Measurements from ENCODE around the gene KPNA2. TPM values are rescaled to one million over a fixed set of nuclear protein-coding genes. Genes with fewer than 3 reads are reported as not detected.
"Not testable (repeated sequence)": the region's sequence is repeated elsewhere in the genome, so short reads cannot be mapped to it uniquely, and the experiment has no call there.

The KPNA2 gene
- total RNA-seq, 1 donor from 2014 or later = 104 TPM

- TF ChIP-seq CTCF (IDR thresholded peaks at IDR 0.05; ENCODE audit: unreplicated experiment) = no peak
- H3K27ac Mint-ChIP-seq (ENCODE audit: unreplicated experiment) = no peak overlapping the region
- peaks cover 19% of the 10 kb centered on the region for H3K36me3 Mint-ChIP-seq (ENCODE audit: low read depth, unreplicated experiment)
- H3K27me3 Mint-ChIP-seq (ENCODE audit: unreplicated experiment) = peaks cover 2% of the 10 kb centered on the region
- no peak for DNase-seq (ENCODE audit: low spot score)
- peaks cover 8% of the 10 kb centered on the region for H3K4me1 Mint-ChIP-seq (ENCODE audit: unreplicated experiment)
- no peaks in the 10 kb centered on the region for H3K9me3 Mint-ChIP-seq (ENCODE audit: unreplicated experiment)
- no peak overlapping the region for H3K4me3 Mint-ChIP-seq (ENCODE audit: unreplicated experiment)
Measured at GRCh38 chr17:68048996-68049395, 13.5 kb downstream of the KPNA2 start.

- H3K9me3 Mint-ChIP-seq (ENCODE audit: unreplicated experiment); H3K27me3 Mint-ChIP-seq (ENCODE audit: unreplicated experiment); DNase-seq (ENCODE audit: low spot score); H3K4me3 Mint-ChIP-seq (ENCODE audit: unreplicated experiment); H3K27ac Mint-ChIP-seq (ENCODE audit: unreplicated experiment): not testable (repeated sequence)
- H3K36me3 Mint-ChIP-seq (ENCODE audit: low read depth, unreplicated experiment) = peaks cover 11% of the 10 kb centered on the region
- peaks cover 15% of the 10 kb centered on the region for H3K4me1 Mint-ChIP-seq (ENCODE audit: unreplicated experiment)
Measured at GRCh38 chr17:68049812-68050437, 14.4 kb downstream of the KPNA2 start.

- not testable (repeated sequence) for H3K27me3 Mint-ChIP-seq (ENCODE audit: unreplicated experiment); H3K4me3 Mint-ChIP-seq (ENCODE audit: unreplicated experiment); H3K9me3 Mint-ChIP-seq (ENCODE audit: unreplicated experiment); DNase-seq (ENCODE audit: low spot score); H3K36me3 Mint-ChIP-seq (ENCODE audit: low read depth, unreplicated experiment); H3K27ac Mint-ChIP-seq (ENCODE audit: unreplicated experiment)
- peaks cover 15% of the 10 kb centered on the region for H3K4me1 Mint-ChIP-seq (ENCODE audit: unreplicated experiment)
Measured at GRCh38 chr17:68051321-68052312, 16.1 kb downstream of the KPNA2 start.

- no peak overlapping the region for H3K4me3 Mint-ChIP-seq (ENCODE audit: unreplicated experiment)
- H3K36me3 Mint-ChIP-seq (ENCODE audit: low read depth, unreplicated experiment) = no peaks in the 10 kb centered on the region
- H3K9me3 Mint-ChIP-seq (ENCODE audit: unreplicated experiment) = no peaks in the 10 kb centered on the region
- H3K27ac Mint-ChIP-seq (ENCODE audit: unreplicated experiment) = no peak overlapping the region
- peaks cover 15% of the 10 kb centered on the region for H3K4me1 Mint-ChIP-seq (ENCODE audit: unreplicated experiment)
- no peak for TF ChIP-seq CTCF (IDR thresholded peaks at IDR 0.05; ENCODE audit: unreplicated experiment)
- DNase-seq (ENCODE audit: low spot score) = no peak
- peaks cover 2% of the 10 kb centered on the region for H3K27me3 Mint-ChIP-seq (ENCODE audit: unreplicated experiment)
Measured at GRCh38 chr17:68052810-68053209, 17.3 kb downstream of the KPNA2 start.

- DNase-seq (ENCODE audit: low spot score) = no peak
- H3K27ac Mint-ChIP-seq (ENCODE audit: unreplicated experiment) = peak overlapping the region; percentile 53
- no peak for TF ChIP-seq CTCF (IDR thresholded peaks at IDR 0.05; ENCODE audit: unreplicated experiment)
- no peaks in the 10 kb centered on the region for H3K36me3 Mint-ChIP-seq (ENCODE audit: low read depth, unreplicated experiment)
- peaks cover 2% of the 10 kb centered on the region for H3K27me3 Mint-ChIP-seq (ENCODE audit: unreplicated experiment)
- peaks cover 15% of the 10 kb centered on the region for H3K4me1 Mint-ChIP-seq (ENCODE audit: unreplicated experiment)
- no peak overlapping the region for H3K4me3 Mint-ChIP-seq (ENCODE audit: unreplicated experiment)
- no peaks in the 10 kb centered on the region for H3K9me3 Mint-ChIP-seq (ENCODE audit: unreplicated experiment)
Measured at GRCh38 chr17:68053231-68054013, 17.9 kb downstream of the KPNA2 start.
